NCI-H2196 (cell line): Measurements from ENCODE around the gene MBNL2.

Source experiments
- DNase-seq: peaks from one replicate; lab custom pipeline; 2025; ENCODE audit not compliant: unreplicated experiment; lab: John Stamatoyannopoulos, UW

MBNL2 gene

DNA sequence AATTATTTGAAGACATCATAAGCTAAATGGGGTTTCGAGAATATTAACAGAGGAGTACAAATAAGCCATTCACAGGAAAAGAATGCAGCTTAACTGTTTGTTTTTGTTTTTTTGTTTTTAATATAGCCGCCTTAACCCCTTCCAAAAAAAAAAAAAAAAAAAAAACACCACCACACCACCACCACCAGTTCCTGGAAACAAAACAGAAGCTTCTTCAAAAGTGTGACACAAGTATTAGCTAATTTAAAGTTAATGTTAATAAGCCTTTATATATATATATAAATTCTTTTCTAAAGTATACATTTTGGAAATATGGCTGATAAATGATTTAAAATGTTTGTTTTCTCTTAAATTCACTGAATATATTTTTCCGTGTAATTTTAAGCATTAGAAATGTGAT is 213.2 kb downstream of the MBNL2 start:
- DNase-seq: no peak

DNA sequence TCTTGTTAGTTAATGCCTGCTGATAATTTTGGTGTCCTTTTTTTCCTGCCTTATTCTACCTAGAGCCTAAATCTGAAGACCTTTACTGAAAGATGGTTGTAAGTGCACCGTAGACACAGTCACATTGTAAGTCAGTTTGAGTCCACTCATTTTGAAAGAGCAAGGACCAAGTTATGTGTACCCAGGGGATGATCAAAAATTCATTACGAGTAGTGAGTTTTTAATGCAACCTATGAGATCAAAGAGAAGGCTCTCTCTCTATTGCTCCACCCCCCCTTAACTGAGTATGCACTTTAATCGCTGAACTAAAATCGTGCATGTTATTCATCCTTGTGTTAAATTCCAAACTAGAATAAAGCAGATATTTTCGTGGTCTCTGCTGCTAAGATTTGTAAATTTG is 213.7 kb downstream of the MBNL2 start:
- no peak for DNase-seq

- no peak for DNase-seq
Observed at GRCh38 chr13:97436845-97437244, 214.7 kb downstream of the MBNL2 start.

DNA sequence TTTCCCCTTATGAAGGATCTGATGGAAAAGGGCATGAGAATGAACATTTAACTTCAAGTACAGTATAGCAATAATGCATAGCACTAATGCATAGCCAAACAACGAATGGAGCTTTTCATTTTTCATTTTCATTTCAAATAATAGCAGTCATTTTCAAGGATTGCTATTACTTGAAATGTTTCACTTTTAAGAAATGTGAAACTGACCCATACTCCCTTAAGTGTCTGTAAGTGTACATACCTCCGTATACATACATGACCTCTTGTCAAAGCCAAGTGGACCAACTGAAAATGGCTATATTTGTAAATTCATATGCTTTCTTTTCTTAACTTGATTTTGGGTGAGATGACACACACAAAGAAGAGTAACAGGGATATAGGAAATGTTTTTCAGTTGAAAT is 215.6 kb downstream of the MBNL2 start:
- DNase-seq: no peak

GRCh38 chr13:97438856-97439595 is 216.9 kb downstream of the MBNL2 start:
- no peak for DNase-seq

- no peak for DNase-seq
Observed at GRCh38 chr13:97440598-97441170, 218.6 kb downstream of the MBNL2 start.

DNA sequence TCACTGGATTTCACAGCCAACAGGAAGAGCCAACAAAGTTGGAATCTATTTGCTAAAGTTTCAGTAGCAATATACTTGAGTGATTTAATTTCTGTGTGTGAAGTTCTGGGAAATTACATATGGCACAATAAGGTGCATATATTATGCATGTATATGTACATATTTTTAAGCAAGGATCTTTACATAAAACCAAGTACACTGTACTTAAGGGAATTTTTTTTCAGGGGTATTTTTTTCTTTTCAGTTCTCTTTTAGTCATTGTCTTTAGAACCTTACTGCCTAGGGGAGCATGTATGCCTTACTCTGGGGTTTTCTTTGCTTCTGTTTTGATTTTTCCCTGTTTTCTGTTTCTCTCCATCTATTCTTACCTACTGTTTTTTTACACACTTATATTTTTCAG is 219.2 kb downstream of the MBNL2 start:
- DNase-seq: no peak
